ENCODE data around the gene SNRNP35. TPM values are rescaled to one million over a fixed set of nuclear protein-coding genes. Genes with fewer than 3 reads are reported as not detected.
"Not testable (repeated sequence)": the region's sequence is repeated elsewhere in the genome, so short reads cannot be mapped to it uniquely, and the experiment has no call there.

SNRNP35 gene
- total RNA-seq, 1 donor from 2014 or later = 11.5 TPM

GRCh38 chr12:123512838-123513665, 55.1 kb downstream of the SNRNP35 start:
- DNase-seq (ENCODE audit: low read depth) = no peak
- Histone ChIP-seq H3K9ac (ENCODE audit: low read length) (peak overlapping the region; percentile 3), H3K4me2 (ENCODE audit: low read length) (no peak overlapping the region), H3K4me3 (ENCODE audit: insufficient read depth, low read depth, low read length) (no peak overlapping the region), H3K36me3 (ENCODE audit: insufficient read depth, low read length) (peaks cover 34% of the 10 kb centered on the region), H3K79me2 (ENCODE audit: insufficient read depth, low read length) (no peaks in the 10 kb centered on the region), H2AFZ (ENCODE audit: low read depth, low read length) (no peak overlapping the region), H4K20me1 (ENCODE audit: insufficient read depth, low read length) (peaks cover 9% of the 10 kb centered on the region), H3K27ac (ENCODE audit: low read depth, low read length) (no peak overlapping the region), H3K4me1 (ENCODE audit: insufficient read depth, low read length) (no peaks in the 10 kb centered on the region), H3K27me3 (ENCODE audit: insufficient read depth, low read length) (no peaks in the 10 kb centered on the region), H3K9me3 (ENCODE audit: insufficient read depth, low read depth, low read length) (peaks cover 5% of the 10 kb centered on the region)
- no peak overlapping the region for H3K4me3 Mint-ChIP-seq (ENCODE audit: unreplicated experiment)
- H3K27ac Mint-ChIP-seq (ENCODE audit: unreplicated experiment) = no peak overlapping the region
- FAIRE-seq = no peak
- H3K27me3 Mint-ChIP-seq (ENCODE audit: low read depth, unreplicated experiment) = no peaks in the 10 kb centered on the region
- H3K36me3 Mint-ChIP-seq (ENCODE audit: low read depth, unreplicated experiment) = peaks cover 21% of the 10 kb centered on the region
- no peaks in the 10 kb centered on the region for H3K9me3 Mint-ChIP-seq (ENCODE audit: unreplicated experiment)
- TF ChIP-seq EZH2 (IDR thresholded peaks at IDR 0.05; ENCODE audit: insufficient read depth, low read length) = no peak
- no peak for TF ChIP-seq CTCF (IDR thresholded peaks at IDR 0.05; ENCODE audit: insufficient read depth, low read depth, low read length)
- H3K4me1 Mint-ChIP-seq (ENCODE audit: low read depth, unreplicated experiment) = peaks cover 4% of the 10 kb centered on the region

- peaks cover 21% of the 10 kb centered on the region for H3K36me3 Mint-ChIP-seq (ENCODE audit: low read depth, unreplicated experiment)
- no peak for TF ChIP-seq CTCF (IDR thresholded peaks at IDR 0.05; ENCODE audit: insufficient read depth, low read depth, low read length)
- no peaks in the 10 kb centered on the region for H3K27me3 Mint-ChIP-seq (ENCODE audit: low read depth, unreplicated experiment)
- H3K4me3 Mint-ChIP-seq (ENCODE audit: unreplicated experiment) = no peak overlapping the region
- Histone ChIP-seq H3K9me3 (ENCODE audit: insufficient read depth, low read depth, low read length) (peaks cover 5% of the 10 kb centered on the region), H3K4me3 (ENCODE audit: insufficient read depth, low read depth, low read length) (no peak overlapping the region), H3K79me2 (ENCODE audit: insufficient read depth, low read length) (no peaks in the 10 kb centered on the region), H3K4me1 (ENCODE audit: insufficient read depth, low read length) (peaks cover 3% of the 10 kb centered on the region), H2AFZ (ENCODE audit: low read depth, low read length) (no peak overlapping the region), H3K36me3 (ENCODE audit: insufficient read depth, low read length) (peaks cover 34% of the 10 kb centered on the region), H4K20me1 (ENCODE audit: insufficient read depth, low read length) (peaks cover 9% of the 10 kb centered on the region), H3K27ac (ENCODE audit: low read depth, low read length) (no peak overlapping the region), H3K27me3 (ENCODE audit: insufficient read depth, low read length) (no peaks in the 10 kb centered on the region), H3K9ac (ENCODE audit: low read length) (no peak overlapping the region), H3K4me2 (ENCODE audit: low read length) (no peak overlapping the region)
- DNase-seq (ENCODE audit: low read depth) = no peak
- FAIRE-seq = no peak
- no peak overlapping the region for H3K27ac Mint-ChIP-seq (ENCODE audit: unreplicated experiment)
- H3K9me3 Mint-ChIP-seq (ENCODE audit: unreplicated experiment) = no peaks in the 10 kb centered on the region
- peaks cover 6% of the 10 kb centered on the region for H3K4me1 Mint-ChIP-seq (ENCODE audit: low read depth, unreplicated experiment)
These were observed 55.9 kb downstream of the SNRNP35 start for GRCh38 chr12:123513805-123514204.

GRCh38 chr12:123514582-123515221, 56.8 kb downstream of the SNRNP35 start:
- not testable (repeated sequence) for H3K9ac ChIP-seq (ENCODE audit: low read length); H3K27ac Mint-ChIP-seq (ENCODE audit: unreplicated experiment); H3K27ac ChIP-seq (ENCODE audit: low read depth, low read length); H3K4me3 Mint-ChIP-seq (ENCODE audit: unreplicated experiment); H3K9me3 Mint-ChIP-seq (ENCODE audit: unreplicated experiment); H3K9me3 ChIP-seq (ENCODE audit: insufficient read depth, low read depth, low read length); FAIRE-seq; H2AFZ ChIP-seq (ENCODE audit: low read depth, low read length); H3K27me3 Mint-ChIP-seq (ENCODE audit: low read depth, unreplicated experiment); H3K79me2 ChIP-seq (ENCODE audit: insufficient read depth, low read length); DNase-seq (ENCODE audit: low read depth); H3K27me3 ChIP-seq (ENCODE audit: insufficient read depth, low read length); H3K4me2 ChIP-seq (ENCODE audit: low read length); H3K4me3 ChIP-seq (ENCODE audit: insufficient read depth, low read depth, low read length)
- Histone ChIP-seq H3K36me3 (ENCODE audit: insufficient read depth, low read length) (peaks cover 34% of the 10 kb centered on the region), H3K4me1 (ENCODE audit: insufficient read depth, low read length) (peaks cover 12% of the 10 kb centered on the region), H4K20me1 (ENCODE audit: insufficient read depth, low read length) (peaks cover 15% of the 10 kb centered on the region)
- Mint-ChIP-seq H3K4me1 (ENCODE audit: low read depth, unreplicated experiment) (peaks cover 14% of the 10 kb centered on the region), H3K36me3 (ENCODE audit: low read depth, unreplicated experiment) (peaks cover 16% of the 10 kb centered on the region)

Measured in astrocyte (in vitro differentiated cells and primary cell).